Pancreas (tissue), 10 donors: Measurements from ENCODE around the gene MRPL44. TPM values are rescaled to one million over a fixed set of nuclear protein-coding genes. Genes with fewer than 3 reads are reported as not detected.

Source experiments
- ATAC-seq, 4 donors: fragments of 200-7000 bp; cut with Tn5 transposase; one replicate each; pipeline versions ENCODE4 v1.8.0 to v1.9.1; 2020; ENCODE audit warnings: mild to moderate bottlenecking in 4 of 4, moderate library complexity in 4 of 4
- DNase-seq, 6 donors: peaks; one replicate each; pipeline ENCODE4 v3.0.0-alpha.2; 2020
- FAIRE-seq: peaks from 2 replicates; lab custom pipeline; 2012; peaks lifted over from hg19 to GRCh38; lab: Jason Lieb, UNC
- H3K27ac ChIP-seq, 4 donors: fragments of 200-600 bp; sonication (generic); 1 replicate in 3 of 4; 2 replicates in 1 of 4; pipeline versions ENCODE4 v1.5.0 to v1.8.0; 2020
- H3K27me3 ChIP-seq, 4 donors: fragments of 200-600 bp; one replicate each; pipeline ENCODE4 v1.8.0; 2021
- H3K36me3 ChIP-seq, 3 donors: fragments of 200-600 bp; sonication (generic) in 1 of 3; one replicate each; pipeline versions ENCODE4 v1.5.0 to v1.8.0; 2020 to 2021
- H3K4me1 ChIP-seq, 3 donors: fragments of 200-600 bp; one replicate each; pipeline ENCODE4 v1.8.0; 2021
- H3K4me3 ChIP-seq, 4 donors: fragments of 200-600 bp; sonication (generic) in 2 of 4; one replicate each; pipeline versions ENCODE4 v1.5.0 to v1.8.0; 2020 to 2021
- H3K9me3 ChIP-seq, 4 donors: fragments of 200-600 bp; one replicate each; pipeline ENCODE4 v1.8.0; 2021
- CTCF ChIP-seq, 4 donors: fragments of 200-600 bp; sonication (generic) in 3 of 4; IDR thresholded peaks; one replicate each; pipeline versions ENCODE4 v1.5.0 to v1.8.0; 2021; ENCODE audit warnings: antibody characterized with exemption in 4 of 4
- WGBS, 2 donors: extraction: QIAGEN DNeasy Blood & Tissue Kit; methylation state at CpG; one replicate each; pipeline ENCODE4 v1.1.7; 2013; 5-methylcytosine and 5-hydroxymethylcytosine counted together
- intact Hi-C, 3 donors: fragments of 100-400 bp; cut with DNase I; formaldehyde crosslinking; loops; one replicate each; pipeline versions ENCODE4 v1.11.1 to v1.14.2; 2022
- polyA plus RNA-seq, 2 donors: library from polyadenylated mRNA; stranded (reverse); fragments of 200-250 nt; gene quantifications; one replicate each; pipeline ENCODE4 v1.2.3, GENCODE V29; 2013
- total RNA-seq, 6 donors: library from RNA; stranded (reverse); fragmentation: NEBNext Ultra II Directional in 4 of 6; extraction: Animal tissue kit (Norgen Biotek cat#: 25700) in 4 of 6; gene quantifications; one replicate each; pipeline versions ENCODE4 v1.2.1 to v1.2.4, GENCODE V29; 2021 to 2023
- donor health status: healthy with polysubstance abuse.
- donor health status: DM: no; HTN: no; CAD: no; lungs with moderate emphysema.
- donor health status: DM: no; HTN: no; CAD: no.
- donor health status: control.
- donor health status: control.
- donor health status: Bipolar disorder and iron deficiency.
- donor health status: DM: yes; HTN: yes; CAD: no.
- donor health status: DM: no; HTN: no; CAD: no.
- donor health status: DM: no; HTN: no; CAD: no.
- donor health status: DM: yes; HTN: yes; CAD: no.

MRPL44 gene
- total RNA-seq: 10 to 100 TPM in 3 of 6 donors, 1 to 10 TPM in 3; 6.8 to 11.5 (median 9.6) TPM
- polyA plus RNA-seq: 10 to 100 TPM in 1 of 2 donors, 1 to 10 TPM in 1; 5.9 to 12.7 TPM

GRCh38 chr2:223957092-223957851 lies at the start of gene MRPL44:
Gene MRPL44, plus strand, starts transcription at chr2:223957463. Its CDS starts 10 bp downstream, at chr2:223957473.
- no peak for TF ChIP-seq CTCF (IDR thresholded peaks at IDR 0.05)
- peaks cover 26 to 43% (median 43%) of the 10 kb centered on the region in 3 donors for H3K4me1 ChIP-seq
- 0 to 1% methylated on average over 65 of the region's 65 CpGs for WGBS, 2 donors
- intact Hi-C loops: no loop called here
- no peaks in the 10 kb centered on the region for H3K27me3 ChIP-seq
- ATAC-seq (peak; percentile 99 to 100 (median 100)), FAIRE-seq (peak; percentile 90), DNase-seq (peak; percentile 93 to 99 (median 98))
- no peaks in the 10 kb centered on the region for H3K9me3 ChIP-seq
- peaks cover 0 to 5% (median 0%) of the 10 kb centered on the region in 3 donors for H3K36me3 ChIP-seq
- H3K27ac ChIP-seq: peak within 1 kb of the TSS; percentile 18 to 78 (median 56)
- peak within 1 kb of the TSS; percentile 79 to 93 (median 88) for H3K4me3 ChIP-seq

- WGBS, 2 donors: 25 to 34% methylated on average over 8 of the region's 8 CpGs
Observed at GRCh38 chr2:223908304-223908998, 48.8 kb upstream of the MRPL44 start.

GRCh38 chr2:223909001-223909741 lies 48.1 kb upstream of the MRPL44 start:
- no peak for TF ChIP-seq CTCF (IDR thresholded peaks at IDR 0.05)
- intact Hi-C loops: no loop called here
- H3K4me3 ChIP-seq: no peak overlapping the region
- ATAC-seq (peak in 3 of 4 donors; percentile 10 to 45 (median 15)), DNase-seq (no peak), FAIRE-seq (no peak)
- no peaks in the 10 kb centered on the region for H3K9me3 ChIP-seq
- WGBS, 2 donors: 40 to 51% methylated on average over 7 of the region's 7 CpGs
- peaks cover 3 to 13% (median 7%) of the 10 kb centered on the region in 3 donors for H3K4me1 ChIP-seq
- H3K27ac ChIP-seq: peak overlapping the region in 1 of 4 donors; percentile 34
- no peaks in the 10 kb centered on the region for H3K27me3 ChIP-seq
- H3K36me3 ChIP-seq: no peaks in the 10 kb centered on the region

More at GRCh38 chr2:223908304-223908998, 48.8 kb upstream of the MRPL44 start:
- ATAC-seq: peak; percentile 72 to 94 (median 86)
- intact Hi-C loops: no loop called here
- no peaks in the 10 kb centered on the region for H3K36me3 ChIP-seq
- H3K9me3 ChIP-seq: no peaks in the 10 kb centered on the region
- H3K4me1 ChIP-seq: peaks cover 3 to 13% (median 7%) of the 10 kb centered on the region in 3 donors
- peak overlapping the region in 1 of 4 donors; percentile 34 for H3K27ac ChIP-seq
- no peak overlapping the region for H3K4me3 ChIP-seq
- no peaks in the 10 kb centered on the region for H3K27me3 ChIP-seq
- TF ChIP-seq CTCF (IDR thresholded peaks at IDR 0.05): no peak
- DNase-seq: peak in 1 of 6 donors; percentile 66
- FAIRE-seq: no peak

GRCh38 chr2:223914324-223914723 lies 42.9 kb upstream of the MRPL44 start:
- intact Hi-C loops: no loop called here
- no peak for TF ChIP-seq CTCF (IDR thresholded peaks at IDR 0.05)
- Histone ChIP-seq H3K9me3 (no peaks in the 10 kb centered on the region), H3K27ac (no peak overlapping the region), H3K36me3 (peaks cover 0 to 4% (median 0%) of the 10 kb centered on the region in 3 donors), H3K4me1 (peaks cover 0 to 5% (median under 1%) of the 10 kb centered on the region in 3 donors), H3K27me3 (no peaks in the 10 kb centered on the region), H3K4me3 (no peak overlapping the region)
- DNase-seq (no peak), ATAC-seq (no peak), FAIRE-seq (no peak)
